ENCODE results near the gene BCORL1. TPM values are rescaled to one million over a fixed set of nuclear protein-coding genes. Genes with fewer than 3 reads are reported as not detected.

The BCORL1 gene
- total RNA-seq, 1 donor from 2014 or later: 22.3 TPM

- no peaks in the 10 kb centered on the region for H4K20me1 ChIP-seq (ENCODE audit: insufficient read depth, low read length)
- peaks cover 15% of the 10 kb centered on the region for H3K36me3 Mint-ChIP-seq (ENCODE audit: low read depth, unreplicated experiment)
- H3K27me3 ChIP-seq (ENCODE audit: insufficient read depth, low read length): no peaks in the 10 kb centered on the region
- no peaks in the 10 kb centered on the region for H3K4me1 Mint-ChIP-seq (ENCODE audit: low read depth, unreplicated experiment)
- DNase-seq (ENCODE audit: low read depth) (no peak), FAIRE-seq (no peak)
- peaks cover 4% of the 10 kb centered on the region for H3K36me3 ChIP-seq (ENCODE audit: insufficient read depth, low read length)
- TF ChIP-seq EZH2 (IDR thresholded peaks at IDR 0.05; ENCODE audit: insufficient read depth, low read length) (no peak), CTCF (IDR thresholded peaks at IDR 0.05; ENCODE audit: insufficient read depth, low read depth, low read length) (no peak)
- H3K4me2 ChIP-seq (ENCODE audit: low read length): no peak overlapping the region
- H2AFZ ChIP-seq (ENCODE audit: low read depth, low read length): no peak overlapping the region
- H3K27me3 Mint-ChIP-seq (ENCODE audit: low read depth, unreplicated experiment): no peaks in the 10 kb centered on the region
- H3K9me3 ChIP-seq (ENCODE audit: insufficient read depth, low read depth, low read length): no peaks in the 10 kb centered on the region
- no peaks in the 10 kb centered on the region for H3K79me2 ChIP-seq (ENCODE audit: insufficient read depth, low read length)
- H3K4me3 ChIP-seq (ENCODE audit: insufficient read depth, low read depth, low read length): no peak overlapping the region
- H3K4me3 Mint-ChIP-seq (ENCODE audit: unreplicated experiment): no peak overlapping the region
- no peak overlapping the region for H3K9ac ChIP-seq (ENCODE audit: low read length)
- H3K9me3 Mint-ChIP-seq (ENCODE audit: unreplicated experiment): no peaks in the 10 kb centered on the region
- no peak overlapping the region for H3K27ac Mint-ChIP-seq (ENCODE audit: unreplicated experiment)
- H3K27ac ChIP-seq (ENCODE audit: low read depth, low read length): no peak overlapping the region
- no peaks in the 10 kb centered on the region for H3K4me1 ChIP-seq (ENCODE audit: insufficient read depth, low read length)
Measured at GRCh38 chrX:130066975-130067615, 84.7 kb downstream of the BCORL1 start.

- Histone ChIP-seq H3K36me3 (ENCODE audit: insufficient read depth, low read length) (no peaks in the 10 kb centered on the region), H3K79me2 (ENCODE audit: insufficient read depth, low read length) (no peaks in the 10 kb centered on the region), H2AFZ (ENCODE audit: low read depth, low read length) (no peak overlapping the region), H3K4me3 (ENCODE audit: insufficient read depth, low read depth, low read length) (no peak overlapping the region), H3K9ac (ENCODE audit: low read length) (no peak overlapping the region), H3K27me3 (ENCODE audit: insufficient read depth, low read length) (no peaks in the 10 kb centered on the region), H3K4me2 (ENCODE audit: low read length) (no peak overlapping the region), H3K4me1 (ENCODE audit: insufficient read depth, low read length) (no peaks in the 10 kb centered on the region), H3K27ac (ENCODE audit: low read depth, low read length) (no peak overlapping the region), H4K20me1 (ENCODE audit: insufficient read depth, low read length) (no peaks in the 10 kb centered on the region), H3K9me3 (ENCODE audit: insufficient read depth, low read depth, low read length) (no peaks in the 10 kb centered on the region)
- no peak overlapping the region for H3K27ac Mint-ChIP-seq (ENCODE audit: unreplicated experiment)
- no peaks in the 10 kb centered on the region for H3K27me3 Mint-ChIP-seq (ENCODE audit: low read depth, unreplicated experiment)
- no peak overlapping the region for H3K4me3 Mint-ChIP-seq (ENCODE audit: unreplicated experiment)
- H3K36me3 Mint-ChIP-seq (ENCODE audit: low read depth, unreplicated experiment): peaks cover 5% of the 10 kb centered on the region
- no peak for FAIRE-seq
- TF ChIP-seq EZH2 (IDR thresholded peaks at IDR 0.05; ENCODE audit: insufficient read depth, low read length) (no peak), CTCF (IDR thresholded peaks at IDR 0.05; ENCODE audit: insufficient read depth, low read depth, low read length) (no peak)
- no peaks in the 10 kb centered on the region for H3K9me3 Mint-ChIP-seq (ENCODE audit: unreplicated experiment)
- no peak for DNase-seq (ENCODE audit: low read depth)
- H3K4me1 Mint-ChIP-seq (ENCODE audit: low read depth, unreplicated experiment): no peaks in the 10 kb centered on the region
Measured at GRCh38 chrX:130071611-130072344, 89.3 kb downstream of the BCORL1 start.

- peaks cover 2% of the 10 kb centered on the region for H3K36me3 Mint-ChIP-seq (ENCODE audit: low read depth, unreplicated experiment)
- TF ChIP-seq EZH2 (IDR thresholded peaks at IDR 0.05; ENCODE audit: insufficient read depth, low read length): no peak
- TF ChIP-seq CTCF (IDR thresholded peaks at IDR 0.05; ENCODE audit: insufficient read depth, low read depth, low read length): no peak
- FAIRE-seq: no peak
- H3K9me3 Mint-ChIP-seq (ENCODE audit: unreplicated experiment): no peaks in the 10 kb centered on the region
- H3K79me2 ChIP-seq (ENCODE audit: insufficient read depth, low read length): no peaks in the 10 kb centered on the region
- H3K27ac ChIP-seq (ENCODE audit: low read depth, low read length): no peak overlapping the region
- H3K27me3 ChIP-seq (ENCODE audit: insufficient read depth, low read length): no peaks in the 10 kb centered on the region
- no peaks in the 10 kb centered on the region for H3K36me3 ChIP-seq (ENCODE audit: insufficient read depth, low read length)
- no peak overlapping the region for H3K9ac ChIP-seq (ENCODE audit: low read length)
- no peaks in the 10 kb centered on the region for H3K4me1 Mint-ChIP-seq (ENCODE audit: low read depth, unreplicated experiment)
- DNase-seq (ENCODE audit: low read depth): no peak
- no peak overlapping the region for H3K27ac Mint-ChIP-seq (ENCODE audit: unreplicated experiment)
- H3K27me3 Mint-ChIP-seq (ENCODE audit: low read depth, unreplicated experiment): no peaks in the 10 kb centered on the region
- H3K4me3 Mint-ChIP-seq (ENCODE audit: unreplicated experiment): no peak overlapping the region
- H3K9me3 ChIP-seq (ENCODE audit: insufficient read depth, low read depth, low read length): no peaks in the 10 kb centered on the region
- H3K4me2 ChIP-seq (ENCODE audit: low read length): no peak overlapping the region
- H3K4me3 ChIP-seq (ENCODE audit: insufficient read depth, low read depth, low read length): no peak overlapping the region
- no peaks in the 10 kb centered on the region for H3K4me1 ChIP-seq (ENCODE audit: insufficient read depth, low read length)
- no peaks in the 10 kb centered on the region for H4K20me1 ChIP-seq (ENCODE audit: insufficient read depth, low read length)
- H2AFZ ChIP-seq (ENCODE audit: low read depth, low read length): no peak overlapping the region
Measured at GRCh38 chrX:130072345-130072740, 89.9 kb downstream of the BCORL1 start.

Data from astrocyte (in vitro differentiated cells and primary cell).